GM21381 (cell line): ENCODE results near the gene GRIA2.
"Not testable (repeated sequence)": the region's sequence is repeated elsewhere in the genome, so short reads cannot be mapped to it uniquely, and the experiment has no call there.

ENCODE experiments used
- ATAC-seq: cut with Tn5 transposase; IDR thresholded peaks from one replicate; pipeline ENCODE4 v1.9.1; 2021; ENCODE audit warnings: mild to moderate bottlenecking, moderate library complexity; ENCODE audit not compliant: unreplicated experiment

Gene GRIA2

GRCh38 chr4:157220371-157220881 is at the start of gene GRIA2:
Gene GRIA2 (plus strand): TSS chr4:157220728. CDS start chr4:157221043, 315 bp downstream.
- ATAC-seq: no peak

GRCh38 chr4:157172011-157172410 is 48.5 kb upstream of the GRIA2 start:
- no peak for ATAC-seq

- not testable (repeated sequence) for ATAC-seq
These were observed 40.3 kb upstream of the GRIA2 start for GRCh38 chr4:157180268-157180667.

GRCh38 chr4:157184300-157184699 is 36.2 kb upstream of the GRIA2 start:
- ATAC-seq: no peak

- ATAC-seq: no peak
These were observed 35.2 kb upstream of the GRIA2 start for GRCh38 chr4:157185363-157185762.

- no peak for ATAC-seq
These were observed 25.2 kb upstream of the GRIA2 start for GRCh38 chr4:157195374-157195773.

GRCh38 chr4:157196046-157196445 is 24.5 kb upstream of the GRIA2 start:
- no peak for ATAC-seq

GRCh38 chr4:157204634-157205244 is 15.8 kb upstream of the GRIA2 start:
- no peak for ATAC-seq

GRCh38 chr4:157217708-157218107 is 2.8 kb upstream of the GRIA2 start:
- ATAC-seq: no peak

- no peak for ATAC-seq
These were observed 687 bp upstream of the GRIA2 start for GRCh38 chr4:157219711-157220370.

- ATAC-seq: no peak
These were observed 932 bp downstream of the GRIA2 start for GRCh38 chr4:157221426-157221894.

- ATAC-seq: no peak
These were observed 1.6 kb downstream of the GRIA2 start for GRCh38 chr4:157221895-157222770.

- no peak for ATAC-seq
These were observed 2.2 kb downstream of the GRIA2 start for GRCh38 chr4:157222771-157223160.

GRCh38 chr4:157223456-157223855 is 2.9 kb downstream of the GRIA2 start:
- ATAC-seq: no peak

- ATAC-seq: no peak
These were observed 4.6 kb downstream of the GRIA2 start for GRCh38 chr4:157225096-157225495.

- ATAC-seq: no peak
These were observed 5.5 kb downstream of the GRIA2 start for GRCh38 chr4:157226035-157226434.

GRCh38 chr4:157226601-157227000 is 6.1 kb downstream of the GRIA2 start:
- no peak for ATAC-seq

- no peak for ATAC-seq
These were observed 11.0 kb downstream of the GRIA2 start for GRCh38 chr4:157231525-157231924.

- no peak for ATAC-seq
These were observed 22.3 kb downstream of the GRIA2 start for GRCh38 chr4:157242871-157243270.

GRCh38 chr4:157244348-157244747 is 23.8 kb downstream of the GRIA2 start:
- ATAC-seq: no peak

GRCh38 chr4:157245351-157245750 is 24.8 kb downstream of the GRIA2 start:
- no peak for ATAC-seq
